ENCODE results near the gene GAREM1.

- TF ChIP-seq POLR2AphosphoS5 (IDR thresholded peaks at IDR 0.05; ENCODE audit: low read depth, low read length) (no peak), POLR2A (IDR thresholded peaks at IDR 0.05; ENCODE audit: low read depth, low read length) (no peak), TAF1 (IDR thresholded peaks at IDR 0.05; ENCODE audit: borderline replicate concordance, low read depth, low read length) (no peak)
These were observed 175.1 kb downstream of the GAREM1 start for GRCh38 chr18:32295604-32296003.
